HEK293T (cell line): Measurements from ENCODE around the gene POTEF.
"Not testable (repeated sequence)": the region's sequence is repeated elsewhere in the genome, so short reads cannot be mapped to it uniquely, and the experiment has no call there.

Source experiments
- BHLHE40 ChIP-seq: fragments of 450-650 bp; IDR thresholded peaks from 2 replicates; pipeline ENCODE4 v1.6.1; 2016; ENCODE audit warnings: mild to moderate bottlenecking, moderate library complexity, borderline replicate concordance
- ELF4 ChIP-seq: fragments of 450-650 bp; IDR thresholded peaks from 2 replicates; pipeline ENCODE4 v1.6.1; 2017; ENCODE audit warnings: antibody characterized with exemption
- FOXA1 ChIP-seq: fragments of 450-650 bp; IDR thresholded peaks from 2 replicates; pipeline ENCODE4 v1.6.1; 2016; ENCODE audit warnings: mild to moderate bottlenecking
- FOXM1 ChIP-seq: fragments of 450-650 bp; IDR thresholded peaks from 2 replicates; pipeline ENCODE4 v1.6.1; 2017; ENCODE audit warnings: mild to moderate bottlenecking, borderline replicate concordance
- L3MBTL2 ChIP-seq: fragments of 450-650 bp; conservative IDR thresholded peaks from 2 replicates; pipeline ENCODE4 v1.6.1; 2016; ENCODE audit warnings: mild to moderate bottlenecking
- PKNOX1 ChIP-seq: fragments of 450-650 bp; IDR thresholded peaks from 2 replicates; pipeline ENCODE4 v1.6.1; 2016
- SP1 ChIP-seq: fragments of 450-650 bp; IDR thresholded peaks from 2 replicates; pipeline ENCODE4 v1.6.1; 2017
- TARDBP ChIP-seq: fragments of 450-650 bp; IDR thresholded peaks from 2 replicates; pipeline ENCODE4 v1.6.1; 2016

DNA sequence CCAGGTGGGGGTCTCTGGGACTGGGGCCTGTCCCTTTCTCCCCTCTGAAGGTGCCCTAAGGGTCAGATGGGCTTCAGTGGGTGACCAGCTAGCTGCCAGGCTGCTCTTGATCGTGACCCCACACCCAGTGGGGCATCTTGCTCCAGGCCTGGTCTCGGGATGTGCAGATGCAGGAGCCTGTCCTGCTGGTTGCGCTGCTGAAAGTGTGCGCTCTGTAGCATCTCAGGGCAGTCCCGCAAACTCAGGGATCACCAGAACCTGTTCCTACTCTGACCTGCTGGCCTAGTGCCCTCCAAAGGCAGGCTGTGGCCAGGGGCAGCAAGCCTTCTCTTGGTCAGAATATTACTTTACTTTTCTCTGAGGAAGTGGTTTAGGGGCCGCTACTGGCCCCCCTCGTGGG, 11.5 kb upstream of the POTEF start:
- not testable (repeated sequence) for TF ChIP-seq PKNOX1, ELF4, TARDBP, BHLHE40, SP1, FOXM1, L3MBTL2, FOXA1
